HCT116 (cell line): Measurements from ENCODE around the gene EPHA3.

ENCODE experiments used
- CBX3 ChIP-seq: IDR thresholded peaks from 2 replicates; pipeline ENCODE4 v1.6.1; 2012; ENCODE audit warnings: low read depth
- EGR1 ChIP-seq: IDR thresholded peaks from 2 replicates; pipeline ENCODE4 v1.6.1; 2012; ENCODE audit warnings: low read depth
- EZH2 ChIP-seq: fragments of 200-600 bp; sonication (generic); IDR thresholded peaks from 2 replicates; pipeline ENCODE4 v1.6.1; 2017; ENCODE audit warnings: antibody characterized with exemption, mixed run types
- JUND ChIP-seq: IDR thresholded peaks from 2 replicates; pipeline ENCODE4 v1.6.1; 2012
- POLR2A ChIP-seq: IDR thresholded peaks from 2 replicates; pipeline ENCODE4 v1.7.0; 2011; ENCODE audit warnings: borderline replicate concordance; ENCODE audit not compliant: insufficient read depth, insufficient read length; ENCODE audit errors: extremely low read depth
- POLR2AphosphoS5 ChIP-seq: IDR thresholded peaks from 2 replicates; pipeline ENCODE4 v1.6.1; 2011; ENCODE audit warnings: mild to moderate bottlenecking, low read depth, low read length, moderate library complexity
- TF ChIP-seq, protein P1 (sequence below): IDR thresholded peaks from 2 replicates; pipeline ENCODE4 v1.6.1; 2012
- TF ChIP-seq, protein P2 (sequence below), 3 experiments: fragments of 200-600 bp in 1 of 3; sonication (generic) in 1 of 3; IDR thresholded peaks in 2 of 3; conservative IDR thresholded peaks in 1 of 3; 2 replicates each; pipeline ENCODE4 v1.5.1; 2012 to 2017; ENCODE audit warnings: low read depth in 2 of 3, low read length in 2 of 3, antibody characterized with exemption in 1 of 3, borderline replicate concordance in 1 of 3, control low read depth in 1 of 3, mild to moderate bottlenecking in 1 of 3, mixed read lengths in 1 of 3, mixed run types in 1 of 3, moderate library complexity in 1 of 3; ENCODE audit not compliant: insufficient read depth in 1 of 3
- TF ChIP-seq, protein P3 (sequence below): IDR thresholded peaks from 2 replicates; pipeline ENCODE4 v1.6.1; 2012; ENCODE audit warnings: low read depth

DNA sequence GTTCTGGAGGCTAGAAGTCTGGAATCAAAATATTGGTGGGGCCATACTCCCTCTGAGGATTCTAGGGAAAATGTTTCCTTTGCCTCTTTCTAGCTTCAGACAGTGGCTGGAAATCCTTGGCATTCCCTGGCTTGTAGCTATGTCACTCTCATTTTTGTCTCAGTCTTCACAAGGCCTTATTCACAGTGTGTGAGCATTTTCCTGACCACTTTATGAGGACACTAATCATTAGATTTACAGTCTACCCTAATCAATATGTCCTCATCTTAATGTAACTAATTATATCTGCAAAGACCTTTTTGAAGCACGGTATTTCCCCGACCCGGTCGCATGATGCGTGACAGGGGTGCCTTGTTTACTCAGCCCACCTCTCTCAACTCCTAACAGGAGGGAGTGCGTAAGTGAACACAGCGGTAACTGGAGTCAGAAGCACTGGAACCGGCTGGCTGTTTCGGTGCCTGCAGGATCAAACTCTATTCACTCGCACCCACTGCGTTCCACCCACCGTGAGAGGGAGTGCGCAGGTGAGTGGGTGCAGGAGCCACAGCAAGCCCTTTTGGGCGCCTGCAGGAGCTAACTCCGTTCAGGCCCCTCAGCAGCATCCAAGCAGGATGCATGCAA is 155.0 kb downstream of the EPHA3 start:
- TF ChIP-seq, protein P1, sequence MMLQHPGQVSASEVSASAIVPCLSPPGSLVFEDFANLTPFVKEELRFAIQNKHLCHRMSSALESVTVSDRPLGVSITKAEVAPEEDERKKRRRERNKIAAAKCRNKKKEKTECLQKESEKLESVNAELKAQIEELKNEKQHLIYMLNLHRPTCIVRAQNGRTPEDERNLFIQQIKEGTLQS: no peak
- TF ChIP-seq, protein P2, sequence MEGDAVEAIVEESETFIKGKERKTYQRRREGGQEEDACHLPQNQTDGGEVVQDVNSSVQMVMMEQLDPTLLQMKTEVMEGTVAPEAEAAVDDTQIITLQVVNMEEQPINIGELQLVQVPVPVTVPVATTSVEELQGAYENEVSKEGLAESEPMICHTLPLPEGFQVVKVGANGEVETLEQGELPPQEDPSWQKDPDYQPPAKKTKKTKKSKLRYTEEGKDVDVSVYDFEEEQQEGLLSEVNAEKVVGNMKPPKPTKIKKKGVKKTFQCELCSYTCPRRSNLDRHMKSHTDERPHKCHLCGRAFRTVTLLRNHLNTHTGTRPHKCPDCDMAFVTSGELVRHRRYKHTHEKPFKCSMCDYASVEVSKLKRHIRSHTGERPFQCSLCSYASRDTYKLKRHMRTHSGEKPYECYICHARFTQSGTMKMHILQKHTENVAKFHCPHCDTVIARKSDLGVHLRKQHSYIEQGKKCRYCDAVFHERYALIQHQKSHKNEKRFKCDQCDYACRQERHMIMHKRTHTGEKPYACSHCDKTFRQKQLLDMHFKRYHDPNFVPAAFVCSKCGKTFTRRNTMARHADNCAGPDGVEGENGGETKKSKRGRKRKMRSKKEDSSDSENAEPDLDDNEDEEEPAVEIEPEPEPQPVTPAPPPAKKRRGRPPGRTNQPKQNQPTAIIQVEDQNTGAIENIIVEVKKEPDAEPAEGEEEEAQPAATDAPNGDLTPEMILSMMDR (IDR thresholded peaks at IDR 0.05 in 2 of 3, conservative IDR thresholded peaks at IDR 0.05 in 1 of 3; ENCODE audit: borderline replicate concordance in 1 of 3, insufficient read depth in 1 of 3, low read depth in 2 of 3, low read length in 2 of 3): no peak
- no peak for TF ChIP-seq POLR2A
- TF ChIP-seq CBX3: no peak
- no peak for TF ChIP-seq POLR2AphosphoS5
- no peak for TF ChIP-seq JUND
- TF ChIP-seq, protein P3, sequence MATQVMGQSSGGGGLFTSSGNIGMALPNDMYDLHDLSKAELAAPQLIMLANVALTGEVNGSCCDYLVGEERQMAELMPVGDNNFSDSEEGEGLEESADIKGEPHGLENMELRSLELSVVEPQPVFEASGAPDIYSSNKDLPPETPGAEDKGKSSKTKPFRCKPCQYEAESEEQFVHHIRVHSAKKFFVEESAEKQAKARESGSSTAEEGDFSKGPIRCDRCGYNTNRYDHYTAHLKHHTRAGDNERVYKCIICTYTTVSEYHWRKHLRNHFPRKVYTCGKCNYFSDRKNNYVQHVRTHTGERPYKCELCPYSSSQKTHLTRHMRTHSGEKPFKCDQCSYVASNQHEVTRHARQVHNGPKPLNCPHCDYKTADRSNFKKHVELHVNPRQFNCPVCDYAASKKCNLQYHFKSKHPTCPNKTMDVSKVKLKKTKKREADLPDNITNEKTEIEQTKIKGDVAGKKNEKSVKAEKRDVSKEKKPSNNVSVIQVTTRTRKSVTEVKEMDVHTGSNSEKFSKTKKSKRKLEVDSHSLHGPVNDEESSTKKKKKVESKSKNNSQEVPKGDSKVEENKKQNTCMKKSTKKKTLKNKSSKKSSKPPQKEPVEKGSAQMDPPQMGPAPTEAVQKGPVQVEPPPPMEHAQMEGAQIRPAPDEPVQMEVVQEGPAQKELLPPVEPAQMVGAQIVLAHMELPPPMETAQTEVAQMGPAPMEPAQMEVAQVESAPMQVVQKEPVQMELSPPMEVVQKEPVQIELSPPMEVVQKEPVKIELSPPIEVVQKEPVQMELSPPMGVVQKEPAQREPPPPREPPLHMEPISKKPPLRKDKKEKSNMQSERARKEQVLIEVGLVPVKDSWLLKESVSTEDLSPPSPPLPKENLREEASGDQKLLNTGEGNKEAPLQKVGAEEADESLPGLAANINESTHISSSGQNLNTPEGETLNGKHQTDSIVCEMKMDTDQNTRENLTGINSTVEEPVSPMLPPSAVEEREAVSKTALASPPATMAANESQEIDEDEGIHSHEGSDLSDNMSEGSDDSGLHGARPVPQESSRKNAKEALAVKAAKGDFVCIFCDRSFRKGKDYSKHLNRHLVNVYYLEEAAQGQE: no peak
- no peak for TF ChIP-seq EZH2
- TF ChIP-seq EGR1: no peak
